ENCODE measurements around the gene HAUS5. TPM values are rescaled to one million over a fixed set of nuclear protein-coding genes. Genes with fewer than 3 reads are reported as not detected.

HAUS5 gene
- total and polyA plus RNA-seq, 12 donors = 5.2 to 38.2 (median 10.8) TPM

- no peaks in the 10 kb centered on the region for H3K9me3 ChIP-seq (replicated peaks in 1 of 3)
- TF ChIP-seq POLR2A (IDR thresholded peaks at IDR 0.05) (no peak), CTCF (IDR thresholded peaks at IDR 0.05) (no peak)
- H3K4me3 ChIP-seq = no peak overlapping the region
- intact Hi-C loops (cut with DNase I) = no loop called here
- no peak overlapping the region for H3K27ac ChIP-seq
- H3K4me1 ChIP-seq (replicated peaks in 1 of 2) = no peaks in the 10 kb centered on the region
- DNase-seq = no peak
- 91 to 93% (median 92%) methylated on average over 9 of the region's 9 CpGs for WGBS, 4 donors
- no peaks in the 10 kb centered on the region for H3K36me3 ChIP-seq (replicated peaks in 1 of 2)
- H3K27me3 ChIP-seq = no peaks in the 10 kb centered on the region
Observed at GRCh38 chr19:35621708-35622107, 9.2 kb downstream of the HAUS5 start.

GRCh38 chr19:35622750-35623149 is 10.2 kb downstream of the HAUS5 start:
- Histone ChIP-seq H3K36me3 (replicated peaks in 1 of 2) (no peaks in the 10 kb centered on the region), H3K4me3 (no peak overlapping the region), H3K4me1 (replicated peaks in 1 of 2) (no peaks in the 10 kb centered on the region), H3K27me3 (no peaks in the 10 kb centered on the region), H3K9me3 (replicated peaks in 1 of 3) (no peaks in the 10 kb centered on the region), H3K27ac (no peak overlapping the region)
- DNase-seq = no peak
- TF ChIP-seq CTCF (IDR thresholded peaks at IDR 0.05) (no peak), POLR2A (IDR thresholded peaks at IDR 0.05) (no peak)
- WGBS, 4 donors = 90 to 97% (median 94%) methylated on average over 10 to 13 of the region's 13 CpGs
- intact Hi-C loops (cut with DNase I) = no loop called here

- 87 to 91% (median 88%) methylated on average over 6 of the region's 6 CpGs for WGBS, 4 donors
- TF ChIP-seq CTCF (IDR thresholded peaks at IDR 0.05) (no peak), POLR2A (IDR thresholded peaks at IDR 0.05) (no peak)
- DNase-seq = no peak
- Histone ChIP-seq H3K36me3 (replicated peaks in 1 of 2) (no peaks in the 10 kb centered on the region), H3K27ac (no peak overlapping the region), H3K4me1 (replicated peaks in 1 of 2) (peaks cover 4% of the 10 kb centered on the region in 2 donors), H3K27me3 (no peaks in the 10 kb centered on the region), H3K9me3 (replicated peaks in 1 of 3) (no peaks in the 10 kb centered on the region), H3K4me3 (no peak overlapping the region)
- intact Hi-C loops (cut with DNase I) = no loop called here
Observed at GRCh38 chr19:35623327-35624010, 10.9 kb downstream of the HAUS5 start.

GRCh38 chr19:35628264-35628564 is 15.7 kb downstream of the HAUS5 start:
- peak overlapping the region in 3 of 4 donors; percentile 12 to 95 (median 76) for H3K4me3 ChIP-seq
- intact Hi-C loops (cut with DNase I) = no loop called here
- WGBS, 4 donors = 8 to 10% (median 9%) methylated on average over 9 of the region's 9 CpGs
- H3K27ac ChIP-seq = peak overlapping the region; percentile 51 to 90 (median 87)
- peaks cover 11 to 18% of the 10 kb centered on the region in 2 donors for H3K4me1 ChIP-seq (replicated peaks in 1 of 2)
- no peak for DNase-seq
- H3K36me3 ChIP-seq (replicated peaks in 1 of 2) = peaks cover 0 to 33% of the 10 kb centered on the region in 2 donors
- no peaks in the 10 kb centered on the region for H3K27me3 ChIP-seq
- TF ChIP-seq POLR2A (IDR thresholded peaks at IDR 0.05) (no peak), CTCF (IDR thresholded peaks at IDR 0.05) (no peak)
- H3K9me3 ChIP-seq (replicated peaks in 1 of 3) = no peaks in the 10 kb centered on the region
